DMS 273 (cell line): ENCODE data around the gene FRMPD2.
"Not testable (repeated sequence)": the region's sequence is repeated elsewhere in the genome, so short reads cannot be mapped to it uniquely, and the experiment has no call there.

Experiments
- DNase-seq: peaks from one replicate; lab custom pipeline; 2025; ENCODE audit not compliant: unreplicated experiment; lab: John Stamatoyannopoulos, UW

Gene FRMPD2

GRCh38 chr10:48253970-48254657 lies 20.4 kb downstream of the FRMPD2 start:
- no peak for DNase-seq

DNA sequence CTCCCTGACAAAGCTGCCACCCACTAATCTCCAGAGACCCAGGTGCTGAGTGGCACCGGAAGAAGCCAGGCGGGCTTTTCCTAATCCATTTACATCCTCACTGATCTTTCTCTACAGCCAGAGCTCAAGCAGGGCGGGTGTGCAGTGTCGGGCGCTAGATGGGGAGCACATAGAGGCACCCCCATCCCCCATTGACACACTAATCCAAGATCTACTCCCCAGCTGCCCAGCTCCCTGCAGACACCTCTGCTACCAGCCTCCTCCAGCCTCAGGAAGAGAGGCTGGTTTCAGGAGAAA lies 22.2 kb downstream of the FRMPD2 start:
- DNase-seq, result no peak

DNA sequence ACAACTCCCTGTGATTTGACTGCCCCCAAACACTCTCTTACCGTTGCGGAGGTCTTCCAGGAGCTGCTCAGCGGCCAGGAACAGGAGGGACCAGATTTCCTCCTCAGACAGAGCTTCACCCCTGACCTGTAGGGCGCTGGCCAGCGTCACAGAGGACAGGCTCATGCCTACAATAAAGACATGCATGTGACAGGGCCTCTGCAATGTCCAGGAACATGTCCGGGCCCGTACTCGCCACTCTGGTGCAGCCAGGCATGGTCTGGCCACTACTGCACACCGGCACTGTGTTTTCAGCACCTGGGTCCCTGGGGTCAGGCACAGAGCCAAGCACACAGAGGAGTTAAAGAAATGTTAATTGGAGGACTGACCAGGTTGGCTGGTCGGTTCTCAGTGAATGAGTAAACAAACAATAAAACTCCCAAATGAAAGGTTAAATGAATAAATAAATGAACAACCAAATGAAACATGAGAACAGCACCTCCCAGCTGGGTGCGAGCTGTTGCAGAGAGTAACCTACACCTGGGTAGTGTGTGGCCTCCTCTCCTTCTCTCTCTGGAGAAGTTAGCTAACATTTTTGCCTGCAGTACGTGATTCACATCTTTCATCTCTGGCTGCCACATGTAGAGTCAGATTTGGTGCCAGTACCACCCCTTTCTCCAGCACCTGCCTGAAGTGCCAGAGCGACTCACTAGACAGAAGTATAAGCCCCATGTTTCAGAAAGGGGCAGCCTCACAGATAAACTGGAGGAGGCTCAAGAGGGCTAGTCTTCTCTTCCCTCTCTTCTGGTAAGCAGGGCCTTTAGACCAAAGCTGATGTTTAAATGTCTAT lies 22.8 kb downstream of the FRMPD2 start:
- DNase-seq, result peak; percentile 15

- peak; percentile 17 for DNase-seq
Observed at GRCh38 chr10:48251152-48251524, 23.4 kb downstream of the FRMPD2 start.

DNA sequence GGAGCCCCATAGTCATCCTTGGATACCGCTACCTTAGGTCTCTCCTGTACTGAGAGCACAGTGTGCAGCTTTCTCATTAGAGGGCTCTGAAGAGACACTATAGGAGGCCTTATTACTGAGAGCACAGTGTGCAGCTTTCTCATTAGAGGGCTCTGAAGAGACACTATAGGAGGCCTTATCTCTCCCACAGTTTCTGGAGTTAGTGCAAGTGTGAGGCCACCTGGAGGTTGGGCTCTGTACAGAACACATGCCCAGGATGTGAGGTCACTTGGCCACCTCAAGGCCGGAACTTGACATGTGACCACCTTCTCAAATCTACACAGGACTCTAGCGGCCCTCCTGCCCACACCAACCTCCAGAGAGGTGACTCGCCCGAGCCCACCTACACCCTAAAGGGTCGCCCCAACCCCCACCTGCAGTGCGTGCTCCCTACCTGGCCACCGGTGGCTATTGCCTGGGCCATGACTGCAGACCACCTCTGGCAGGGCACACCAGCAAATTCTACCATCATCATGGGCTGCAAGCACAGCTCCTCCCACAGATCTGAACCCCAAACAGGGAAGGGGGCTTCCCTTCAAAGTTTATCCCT lies 24.6 kb downstream of the FRMPD2 start:
- DNase-seq, result no peak

DNA sequence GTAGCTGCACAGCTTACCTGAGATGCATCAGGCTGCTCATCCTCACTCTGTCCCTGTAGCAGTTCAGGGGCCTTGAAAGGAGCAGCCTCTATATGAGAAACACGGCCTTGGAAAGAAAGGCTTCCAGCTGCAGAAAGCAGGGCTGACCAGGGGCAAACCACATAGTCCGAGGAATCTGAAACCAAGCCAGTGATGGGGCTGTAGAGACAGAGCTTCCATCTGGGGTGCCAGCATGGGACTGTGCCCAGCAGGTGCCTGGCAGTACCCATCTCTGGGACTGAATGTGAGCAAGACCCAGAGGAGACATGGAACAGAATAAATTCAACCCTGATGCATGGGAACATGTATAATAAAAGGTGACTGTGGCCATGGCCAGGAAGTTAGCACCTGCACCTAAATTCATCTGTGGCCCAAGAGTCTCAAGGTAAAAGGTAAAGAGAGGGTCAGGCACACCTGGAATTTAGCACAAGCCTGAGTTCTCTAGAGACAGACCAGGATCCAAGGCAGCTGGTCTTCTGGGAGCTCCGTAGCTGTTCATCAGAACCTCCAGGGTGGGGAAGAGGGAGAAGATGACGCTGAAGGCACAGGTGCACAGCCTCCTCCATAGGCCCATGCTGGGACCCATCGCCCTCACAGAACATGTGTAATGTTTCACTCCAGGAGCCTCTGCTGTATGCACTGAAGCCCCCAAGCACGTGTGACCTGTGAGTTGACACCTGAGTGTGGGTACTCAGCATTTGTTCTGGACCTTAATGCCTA lies 25.3 kb downstream of the FRMPD2 start:
- DNase-seq, result no peak

GRCh38 chr10:48248462-48248861 lies 26.0 kb downstream of the FRMPD2 start:
- DNase-seq, result no peak

DNA sequence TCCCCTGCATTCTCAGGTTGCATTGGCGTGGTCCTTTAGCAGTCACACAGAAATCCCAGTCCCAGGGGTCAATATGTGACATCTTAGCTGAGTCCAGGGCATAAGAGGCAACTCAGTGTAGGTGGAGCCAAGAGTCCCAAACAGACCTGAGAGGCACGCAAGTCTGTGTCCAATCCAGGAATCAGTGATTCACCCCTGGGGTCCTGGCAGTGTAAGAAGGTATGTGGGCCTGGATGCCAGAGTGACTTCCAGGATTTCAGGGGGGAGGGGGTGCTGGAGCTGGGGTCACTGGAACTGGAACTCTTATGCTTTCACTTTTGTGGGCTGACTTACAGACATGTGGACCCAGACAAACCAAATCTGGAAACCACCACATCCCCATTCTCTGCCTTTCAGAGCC lies 26.8 kb downstream of the FRMPD2 start:
- no peak for DNase-seq

- no peak for DNase-seq
Observed at GRCh38 chr10:48246501-48246900, 28.0 kb downstream of the FRMPD2 start.

DNA sequence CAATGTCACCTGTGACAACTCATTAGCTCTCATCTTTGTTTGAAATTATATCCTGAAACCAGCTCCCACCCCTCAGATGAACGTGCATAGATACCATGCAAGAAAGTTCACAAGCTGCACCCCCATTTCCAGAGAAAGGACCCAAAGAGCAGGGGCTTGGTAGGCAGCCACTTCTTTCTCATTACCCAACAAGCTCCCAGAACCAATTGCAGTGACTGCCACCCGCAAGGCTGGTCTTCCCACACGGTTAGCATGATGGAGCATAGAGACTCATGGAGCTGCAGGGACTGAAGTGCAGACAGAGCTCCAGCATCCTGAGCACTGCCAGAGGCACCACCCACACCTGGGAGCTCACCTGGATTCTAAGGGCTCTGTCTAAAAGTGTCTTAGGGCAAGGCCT lies 28.5 kb downstream of the FRMPD2 start:
- no peak for DNase-seq

DNA sequence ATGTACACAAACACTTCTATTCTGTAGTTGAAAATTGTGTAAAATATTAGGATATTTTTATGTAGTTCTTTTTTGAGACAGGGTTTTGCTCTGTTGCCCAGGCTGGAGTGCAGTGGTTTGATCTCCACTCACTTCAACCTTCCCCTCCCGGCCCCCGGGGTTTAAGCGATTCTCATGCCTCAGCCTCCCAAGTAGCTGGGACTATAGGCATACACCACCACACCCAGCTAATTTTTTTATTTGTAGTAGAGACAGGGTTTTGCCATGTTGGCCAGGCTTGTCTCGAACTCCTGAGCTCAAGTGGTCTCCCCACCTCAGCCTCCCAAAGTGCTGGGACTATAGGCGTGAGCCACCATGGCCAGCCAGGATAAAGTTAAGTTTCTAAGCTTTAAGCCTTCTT lies 30.6 kb downstream of the FRMPD2 start:
- not testable (repeated sequence) for DNase-seq

- DNase-seq, result no peak
Observed at GRCh38 chr10:48243487-48243886, 31.0 kb downstream of the FRMPD2 start.

DNA sequence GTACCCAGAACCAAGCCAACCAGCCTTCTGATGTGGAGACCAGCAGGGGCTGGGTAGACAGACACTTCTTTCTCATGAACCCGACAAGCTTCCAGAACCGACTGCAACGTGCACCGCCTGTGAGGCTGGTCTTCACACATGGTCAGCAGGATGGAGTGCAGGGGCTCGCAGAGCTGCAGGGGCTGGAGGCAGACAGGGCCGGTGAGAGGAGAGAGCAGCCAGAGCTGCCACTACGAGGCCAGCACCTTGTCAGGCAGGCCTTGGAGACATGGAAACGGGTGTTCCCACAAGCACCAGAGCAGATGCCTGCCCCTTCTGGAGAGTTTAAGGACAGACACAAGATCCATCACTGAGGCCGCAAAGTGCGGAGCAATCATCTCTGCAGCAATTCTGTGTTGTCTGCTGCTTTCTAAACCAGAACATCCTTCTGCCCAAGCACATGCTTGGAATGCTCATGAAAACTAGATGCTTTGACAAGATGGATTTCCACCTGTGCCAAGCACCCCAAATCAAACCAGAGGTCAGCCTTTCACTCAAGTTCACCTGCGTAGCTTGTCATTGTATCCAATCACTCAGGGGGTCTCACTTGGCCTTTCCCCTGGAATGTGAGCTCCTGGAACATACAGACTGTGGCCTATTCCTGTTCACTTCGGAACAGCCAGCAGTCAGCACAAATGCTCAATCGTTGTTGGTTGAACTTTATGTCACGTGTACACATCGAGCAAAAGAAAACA lies 32.2 kb downstream of the FRMPD2 start:
- no peak for DNase-seq

GRCh38 chr10:48241332-48241731 lies 33.2 kb downstream of the FRMPD2 start:
- DNase-seq, result no peak

GRCh38 chr10:48240196-48240595 lies 34.3 kb downstream of the FRMPD2 start:
- no peak for DNase-seq

- no peak for DNase-seq
Observed at GRCh38 chr10:48239618-48240017, 34.9 kb downstream of the FRMPD2 start.

DNA sequence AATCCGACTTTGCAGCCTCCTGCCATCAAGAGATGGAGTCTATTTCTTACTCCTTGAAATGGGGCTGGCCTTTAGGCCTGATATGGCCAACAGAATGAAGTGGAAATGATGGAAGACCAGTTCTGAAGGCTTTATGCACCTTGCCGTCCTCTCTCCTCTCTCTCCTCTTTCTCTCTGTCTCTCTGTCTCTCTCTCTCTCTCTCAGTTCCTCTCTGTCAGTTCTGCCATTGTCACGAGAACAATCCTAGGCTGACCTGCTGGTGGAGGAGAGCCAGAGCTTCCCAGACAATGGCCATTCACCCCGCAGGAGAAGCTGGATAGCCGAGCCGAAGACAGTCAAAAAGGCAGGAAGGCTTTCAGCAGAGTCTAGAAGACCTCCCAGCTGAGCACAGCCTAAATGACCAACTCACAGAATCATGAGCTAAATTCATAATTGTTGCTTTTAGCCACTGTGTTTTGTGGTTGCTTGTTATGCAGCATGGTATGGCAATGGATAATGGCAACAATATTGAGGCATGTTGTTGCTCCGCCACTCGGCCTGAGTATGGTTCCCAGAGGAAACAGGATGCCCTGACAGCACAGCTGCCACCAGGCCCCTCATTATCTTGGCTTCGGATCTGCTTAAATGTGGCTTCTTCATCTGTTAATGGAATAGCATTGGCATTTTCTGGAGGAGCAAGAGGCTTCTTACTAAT lies 35.5 kb downstream of the FRMPD2 start:
- DNase-seq, result no peak

DNA sequence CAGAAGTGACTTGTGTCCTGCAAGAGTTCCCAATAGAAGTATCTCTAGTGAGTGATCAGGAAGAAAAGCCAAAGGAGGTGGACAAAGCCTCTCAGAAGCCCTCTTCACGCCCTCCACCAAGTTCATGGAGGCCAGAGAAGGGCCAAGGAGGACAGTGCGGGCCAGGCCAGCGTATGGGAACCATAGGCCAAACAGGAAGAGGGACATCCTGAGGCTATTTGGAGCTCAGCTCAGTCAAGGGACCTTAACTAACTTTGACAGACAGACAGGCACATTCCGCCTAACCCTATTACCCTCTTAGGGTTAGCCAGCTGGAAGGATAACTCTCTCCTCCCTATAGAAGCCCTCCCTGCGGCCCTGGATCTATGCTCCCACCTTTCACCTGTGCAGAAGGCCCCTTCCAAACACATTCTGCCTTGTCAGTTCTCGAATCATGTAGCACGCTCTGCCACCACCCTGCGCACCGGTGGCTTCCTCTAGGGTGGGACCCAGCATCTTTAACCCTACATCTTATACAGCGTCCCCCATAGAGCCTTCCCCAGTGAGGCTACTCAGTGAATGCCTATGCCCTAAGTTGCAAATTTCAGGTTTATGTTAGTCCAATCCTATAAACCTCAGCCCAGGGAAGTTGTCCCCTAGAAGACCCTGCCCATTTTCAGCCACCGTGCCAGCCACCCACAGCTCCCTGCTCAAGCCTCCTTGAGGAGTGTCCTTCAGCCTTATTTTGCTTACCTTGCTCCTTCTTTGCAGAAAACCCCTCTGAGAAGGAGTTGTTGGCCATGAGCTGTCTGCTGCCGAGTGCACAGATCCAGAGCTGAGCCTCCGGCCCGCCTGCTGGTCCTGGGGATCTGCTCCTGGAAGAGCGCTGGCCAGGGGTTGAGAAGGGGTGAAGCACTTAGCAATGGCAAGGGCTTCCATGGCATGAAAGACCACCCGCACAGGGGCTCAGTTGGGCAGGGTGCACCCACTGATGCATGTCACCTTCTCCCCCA lies 36.9 kb downstream of the FRMPD2 start:
- DNase-seq, result no peak

DNA sequence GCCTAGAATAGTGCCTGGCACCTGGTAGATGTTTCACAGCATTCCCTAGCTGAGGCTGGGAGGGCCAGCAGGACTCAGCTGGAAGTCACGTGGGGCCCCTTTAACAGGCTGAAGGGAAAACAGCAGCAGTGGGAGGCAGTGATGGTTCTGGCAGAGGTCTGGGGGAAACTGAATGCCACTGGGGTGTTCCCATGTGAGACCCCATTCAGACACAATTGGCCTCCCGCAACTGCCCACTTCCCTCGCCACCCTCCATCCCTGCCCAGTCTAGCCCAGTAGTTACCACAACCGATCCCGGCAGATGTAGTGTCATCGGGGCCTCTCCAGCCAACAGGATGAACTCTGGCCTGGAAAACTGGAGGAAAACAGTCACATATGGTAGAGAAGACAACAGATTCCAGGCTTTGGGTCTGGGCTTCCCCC lies 38.3 kb downstream of the FRMPD2 start:
- no peak for DNase-seq
